ENCODE results near the gene ITGA6.

ITGA6 gene

DNA sequence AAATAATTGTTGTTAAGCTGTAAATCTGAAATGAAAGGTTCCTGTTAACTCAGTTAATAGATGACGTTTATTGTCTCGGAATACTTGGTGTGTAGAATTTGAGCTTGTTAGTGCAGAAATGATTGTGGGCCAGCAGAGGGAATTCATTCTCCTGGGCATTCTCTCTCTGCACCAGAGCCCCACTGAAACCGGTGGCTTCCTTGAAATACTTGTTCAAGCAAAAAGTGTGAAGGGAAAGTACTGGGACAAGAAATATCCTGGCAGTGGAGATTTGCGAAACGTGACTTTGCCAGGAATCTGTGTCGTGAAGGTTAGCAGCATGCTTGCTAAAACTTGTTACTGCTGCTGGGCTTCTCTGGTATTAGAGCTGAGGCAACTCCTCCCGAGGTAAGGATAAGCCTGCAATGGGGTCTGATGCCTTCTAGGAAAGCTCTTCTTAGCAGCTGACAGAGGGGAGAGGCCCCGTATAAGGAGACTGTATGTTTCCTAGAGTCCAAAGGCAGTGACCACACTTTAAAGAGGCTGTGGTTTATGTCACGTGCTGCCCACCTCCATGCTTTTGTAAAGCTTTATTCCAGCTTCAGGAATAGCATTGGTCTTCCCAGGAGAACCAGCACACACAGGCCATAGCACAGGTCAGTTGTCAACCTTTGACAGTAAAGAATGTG is 2.0 kb downstream of the ITGA6 start:
- FAIRE-seq (no peak), DNase-seq (ENCODE audit: insufficient read length, low spot score) (no peak)
- TF ChIP-seq POLR2AphosphoS5 (IDR thresholded peaks at IDR 0.05; ENCODE audit: low read depth, low read length) (no peak), TAF1 (IDR thresholded peaks at IDR 0.05; ENCODE audit: low read depth, low read length) (no peak), POLR2A (IDR thresholded peaks at IDR 0.05; ENCODE audit: low read depth, low read length) (no peak), POU2F2 (IDR thresholded peaks at IDR 0.05; ENCODE audit: low read depth, low read length) (no peak), PAX5 (IDR thresholded peaks at IDR 0.05; ENCODE audit: insufficient read depth, low read length, severe bottlenecking) (no peak), SPI1 (IDR thresholded peaks at IDR 0.05; ENCODE audit: low read depth, low read length) (no peak)

DNA sequence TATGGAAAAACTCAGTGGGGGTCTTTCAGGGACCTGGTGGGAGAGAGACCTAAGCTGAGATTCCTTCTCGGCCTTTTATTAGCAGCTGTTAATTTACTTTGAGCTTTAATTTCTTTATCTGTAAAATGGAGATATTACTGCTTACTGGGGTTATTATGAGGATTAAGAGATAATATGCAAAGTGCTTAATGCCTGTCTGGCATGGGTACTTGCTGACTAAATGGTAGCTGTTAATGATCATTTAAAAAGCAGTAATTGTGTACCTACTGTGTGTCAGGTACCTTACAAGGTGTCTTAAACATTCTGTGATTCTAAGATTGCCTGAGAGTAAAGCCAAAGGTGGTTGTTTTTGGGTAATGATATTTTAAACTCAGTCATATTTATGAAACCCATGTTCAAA is 2.6 kb downstream of the ITGA6 start:
- TF ChIP-seq TAF1 (IDR thresholded peaks at IDR 0.05; ENCODE audit: low read depth, low read length), result no peak
- no peak for TF ChIP-seq PAX5 (IDR thresholded peaks at IDR 0.05; ENCODE audit: insufficient read depth, low read length, severe bottlenecking)
- no peak for TF ChIP-seq POLR2AphosphoS5 (IDR thresholded peaks at IDR 0.05; ENCODE audit: low read depth, low read length)
- no peak for TF ChIP-seq SPI1 (IDR thresholded peaks at IDR 0.05; ENCODE audit: low read depth, low read length)
- TF ChIP-seq POU2F2 (IDR thresholded peaks at IDR 0.05; ENCODE audit: low read depth, low read length), result no peak
- DNase-seq (ENCODE audit: insufficient read length, low spot score) (no peak), FAIRE-seq (no peak)

GRCh38 chr2:172430678-172431077 is 3.3 kb downstream of the ITGA6 start:
- no peak for FAIRE-seq
- no peak for DNase-seq (ENCODE audit: insufficient read length, low spot score)
- TF ChIP-seq SPI1 (IDR thresholded peaks at IDR 0.05; ENCODE audit: low read depth, low read length), result no peak
- TF ChIP-seq TAF1 (IDR thresholded peaks at IDR 0.05; ENCODE audit: low read depth, low read length), result no peak
- TF ChIP-seq POU2F2 (IDR thresholded peaks at IDR 0.05; ENCODE audit: low read depth, low read length), result no peak
- TF ChIP-seq POLR2A (IDR thresholded peaks at IDR 0.05; ENCODE audit: low read depth, low read length), result no peak
- TF ChIP-seq POLR2AphosphoS5 (IDR thresholded peaks at IDR 0.05; ENCODE audit: low read depth, low read length), result no peak
- no peak for TF ChIP-seq PAX5 (IDR thresholded peaks at IDR 0.05; ENCODE audit: insufficient read depth, low read length, severe bottlenecking)

DNA sequence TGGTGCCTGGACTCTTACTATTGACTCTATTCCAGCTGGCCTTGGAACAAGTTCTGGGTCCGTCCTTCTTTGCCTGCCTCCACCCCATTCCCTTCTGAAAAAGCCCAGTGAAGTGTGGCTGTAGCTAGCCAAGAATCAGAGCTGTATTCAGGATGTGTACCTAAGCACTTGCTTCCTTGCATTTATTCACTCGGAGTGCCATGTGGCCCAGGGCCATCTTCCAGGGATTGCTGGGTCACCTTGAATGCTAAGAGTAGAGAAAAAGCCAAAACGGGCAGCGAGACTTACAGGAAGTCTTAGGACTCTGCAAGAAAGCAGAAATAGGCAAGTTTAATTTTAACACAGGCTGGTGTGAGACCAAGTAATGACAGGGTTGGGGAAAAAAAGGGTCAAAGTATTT is 4.1 kb downstream of the ITGA6 start:
- TF ChIP-seq POLR2A (IDR thresholded peaks at IDR 0.05; ENCODE audit: low read depth, low read length), result no peak
- no peak for TF ChIP-seq POLR2AphosphoS5 (IDR thresholded peaks at IDR 0.05; ENCODE audit: low read depth, low read length)
- no peak for TF ChIP-seq TAF1 (IDR thresholded peaks at IDR 0.05; ENCODE audit: low read depth, low read length)
- no peak for TF ChIP-seq SPI1 (IDR thresholded peaks at IDR 0.05; ENCODE audit: low read depth, low read length)
- no peak for TF ChIP-seq PAX5 (IDR thresholded peaks at IDR 0.05; ENCODE audit: insufficient read depth, low read length, severe bottlenecking)
- TF ChIP-seq POU2F2 (IDR thresholded peaks at IDR 0.05; ENCODE audit: low read depth, low read length), result no peak
- FAIRE-seq, result no peak
- no peak for DNase-seq (ENCODE audit: insufficient read length, low spot score)

DNA sequence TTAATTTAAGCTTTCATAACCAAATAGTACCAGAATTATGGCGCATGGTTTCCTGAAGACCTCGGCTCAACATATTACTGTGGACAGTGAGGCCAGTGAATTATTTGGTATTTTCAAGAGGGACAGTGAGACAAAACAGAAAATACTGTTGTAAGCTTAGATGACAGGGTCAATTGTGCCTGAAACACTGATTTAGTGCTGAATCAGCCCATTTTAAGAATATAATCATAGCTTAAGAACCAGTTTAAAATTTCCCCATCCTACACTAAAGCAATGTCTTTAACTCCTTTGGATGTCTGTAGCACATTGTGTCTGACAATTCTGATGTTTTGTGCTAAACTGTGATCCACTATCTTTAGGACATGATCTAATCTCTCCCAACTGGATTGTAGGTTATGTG is 4.6 kb downstream of the ITGA6 start:
- DNase-seq (ENCODE audit: insufficient read length, low spot score) (no peak), FAIRE-seq (no peak)
- TF ChIP-seq SPI1 (IDR thresholded peaks at IDR 0.05; ENCODE audit: low read depth, low read length) (no peak), TAF1 (IDR thresholded peaks at IDR 0.05; ENCODE audit: low read depth, low read length) (no peak), PAX5 (IDR thresholded peaks at IDR 0.05; ENCODE audit: insufficient read depth, low read length, severe bottlenecking) (no peak), POU2F2 (IDR thresholded peaks at IDR 0.05; ENCODE audit: low read depth, low read length) (no peak), POLR2A (IDR thresholded peaks at IDR 0.05; ENCODE audit: low read depth, low read length) (no peak), POLR2AphosphoS5 (IDR thresholded peaks at IDR 0.05; ENCODE audit: low read depth, low read length) (no peak)

DNA sequence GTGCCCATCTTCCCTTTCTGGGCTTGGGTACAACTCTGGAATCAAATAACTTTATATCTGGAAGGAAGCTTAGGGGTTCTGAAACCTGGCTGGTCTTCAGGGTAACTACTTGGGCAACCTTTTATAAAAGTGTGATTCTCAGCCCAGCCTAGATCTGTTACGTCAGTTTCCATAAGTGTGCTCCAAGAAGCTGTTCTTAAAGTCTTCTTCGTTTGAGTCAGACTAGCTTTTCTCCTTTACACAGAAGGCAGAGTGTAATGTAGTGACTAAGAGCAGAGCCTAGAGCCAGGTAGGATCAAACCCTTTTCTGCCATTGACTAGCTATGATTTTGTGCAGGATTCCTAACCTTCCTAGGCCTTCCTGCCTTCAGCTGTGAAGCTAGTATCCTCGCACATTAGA is 5.8 kb downstream of the ITGA6 start:
- FAIRE-seq, result no peak
- no peak for DNase-seq (ENCODE audit: insufficient read length, low spot score)

GRCh38 chr2:172434821-172435605 is 7.6 kb downstream of the ITGA6 start:
- no peak for DNase-seq (ENCODE audit: insufficient read length, low spot score)
- FAIRE-seq, result no peak
- TF ChIP-seq SPI1 (IDR thresholded peaks at IDR 0.05; ENCODE audit: low read depth, low read length), result no peak
- TF ChIP-seq POLR2AphosphoS5 (IDR thresholded peaks at IDR 0.05; ENCODE audit: low read depth, low read length), result no peak
- no peak for TF ChIP-seq TAF1 (IDR thresholded peaks at IDR 0.05; ENCODE audit: low read depth, low read length)
- TF ChIP-seq PAX5 (IDR thresholded peaks at IDR 0.05; ENCODE audit: insufficient read depth, low read length, severe bottlenecking), result no peak
- TF ChIP-seq POU2F2 (IDR thresholded peaks at IDR 0.05; ENCODE audit: low read depth, low read length), result no peak

More for the DNA sequence above, 5.8 kb downstream of the ITGA6 start:
- TF ChIP-seq POLR2AphosphoS5 (IDR thresholded peaks at IDR 0.05; ENCODE audit: low read depth, low read length) (no peak), SPI1 (IDR thresholded peaks at IDR 0.05; ENCODE audit: low read depth, low read length) (no peak), POLR2A (IDR thresholded peaks at IDR 0.05; ENCODE audit: low read depth, low read length) (no peak), PAX5 (IDR thresholded peaks at IDR 0.05; ENCODE audit: insufficient read depth, low read length, severe bottlenecking) (no peak), TAF1 (IDR thresholded peaks at IDR 0.05; ENCODE audit: low read depth, low read length) (no peak), POU2F2 (IDR thresholded peaks at IDR 0.05; ENCODE audit: low read depth, low read length) (no peak)

GRCh38 chr2:172435606-172435911 is 8.2 kb downstream of the ITGA6 start:
- DNase-seq (ENCODE audit: insufficient read length, low spot score) (no peak), FAIRE-seq (no peak)
- no peak for TF ChIP-seq PAX5 (IDR thresholded peaks at IDR 0.05; ENCODE audit: insufficient read depth, low read length, severe bottlenecking)

GRCh38 chr2:172436889-172437288 is 9.5 kb downstream of the ITGA6 start:
- TF ChIP-seq PAX5 (IDR thresholded peaks at IDR 0.05; ENCODE audit: insufficient read depth, low read length, severe bottlenecking) (no peak), POLR2A (IDR thresholded peaks at IDR 0.05; ENCODE audit: low read depth, low read length) (no peak), TAF1 (IDR thresholded peaks at IDR 0.05; ENCODE audit: low read depth, low read length) (no peak), POLR2AphosphoS5 (IDR thresholded peaks at IDR 0.05; ENCODE audit: low read depth, low read length) (no peak), POU2F2 (IDR thresholded peaks at IDR 0.05; ENCODE audit: low read depth, low read length) (no peak), SPI1 (IDR thresholded peaks at IDR 0.05; ENCODE audit: low read depth, low read length) (no peak)
- FAIRE-seq (no peak), DNase-seq (ENCODE audit: insufficient read length, low spot score) (no peak)
